ENCODE results near the gene UBE2M.

GRCh38 chr19:58573658-58574164, 15.3 kb upstream of the UBE2M start:
- TF ChIP-seq, protein P1, sequence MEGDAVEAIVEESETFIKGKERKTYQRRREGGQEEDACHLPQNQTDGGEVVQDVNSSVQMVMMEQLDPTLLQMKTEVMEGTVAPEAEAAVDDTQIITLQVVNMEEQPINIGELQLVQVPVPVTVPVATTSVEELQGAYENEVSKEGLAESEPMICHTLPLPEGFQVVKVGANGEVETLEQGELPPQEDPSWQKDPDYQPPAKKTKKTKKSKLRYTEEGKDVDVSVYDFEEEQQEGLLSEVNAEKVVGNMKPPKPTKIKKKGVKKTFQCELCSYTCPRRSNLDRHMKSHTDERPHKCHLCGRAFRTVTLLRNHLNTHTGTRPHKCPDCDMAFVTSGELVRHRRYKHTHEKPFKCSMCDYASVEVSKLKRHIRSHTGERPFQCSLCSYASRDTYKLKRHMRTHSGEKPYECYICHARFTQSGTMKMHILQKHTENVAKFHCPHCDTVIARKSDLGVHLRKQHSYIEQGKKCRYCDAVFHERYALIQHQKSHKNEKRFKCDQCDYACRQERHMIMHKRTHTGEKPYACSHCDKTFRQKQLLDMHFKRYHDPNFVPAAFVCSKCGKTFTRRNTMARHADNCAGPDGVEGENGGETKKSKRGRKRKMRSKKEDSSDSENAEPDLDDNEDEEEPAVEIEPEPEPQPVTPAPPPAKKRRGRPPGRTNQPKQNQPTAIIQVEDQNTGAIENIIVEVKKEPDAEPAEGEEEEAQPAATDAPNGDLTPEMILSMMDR (conservative IDR thresholded peaks at IDR 0.05 in 1 of 2, IDR thresholded peaks at IDR 0.05 in 1 of 2; ENCODE audit: extremely low read depth in 1 of 2, insufficient read depth in 1 of 2, low read depth in 1 of 2, low read length in 2 of 2), result no peak
- no peak for TF ChIP-seq EZH2 (IDR thresholded peaks at IDR 0.05; ENCODE audit: borderline replicate concordance, low read length)
